ENCODE results near the gene ROBO1. TPM values are rescaled to one million over a fixed set of nuclear protein-coding genes. Genes with fewer than 3 reads are reported as not detected.

ROBO1 gene
- total RNA-seq, 1 donor from 2014 or later = 78.0 TPM

GRCh38 chr3:78721771-78722543, 1045.8 kb downstream of the ROBO1 start:
- TF ChIP-seq CTCF (IDR thresholded peaks at IDR 0.05; ENCODE audit: unreplicated experiment) = no peak
- Mint-ChIP-seq H3K4me3 (ENCODE audit: low read depth) (no peak overlapping the region), H3K9me3 (ENCODE audit: low read depth) (no peaks in the 10 kb centered on the region), H3K4me1 (ENCODE audit: low read depth) (peaks cover 16% of the 10 kb centered on the region), H3K27ac (no peak overlapping the region), H3K36me3 (ENCODE audit: insufficient read depth) (peaks cover 5% of the 10 kb centered on the region), H3K27me3 (no peaks in the 10 kb centered on the region)
- DNase-seq (ENCODE audit: low spot score, unreplicated experiment) = no peak

GRCh38 chr3:78718707-78719106, 1049.1 kb downstream of the ROBO1 start:
- Mint-ChIP-seq H3K9me3 (ENCODE audit: low read depth) (peaks cover 5% of the 10 kb centered on the region), H3K27me3 (no peaks in the 10 kb centered on the region), H3K4me3 (ENCODE audit: low read depth) (no peak overlapping the region), H3K27ac (no peak overlapping the region), H3K4me1 (ENCODE audit: low read depth) (peaks cover 5% of the 10 kb centered on the region), H3K36me3 (ENCODE audit: insufficient read depth) (peaks cover 14% of the 10 kb centered on the region)
- DNase-seq (ENCODE audit: low spot score, unreplicated experiment) = no peak
- no peak for TF ChIP-seq CTCF (IDR thresholded peaks at IDR 0.05; ENCODE audit: unreplicated experiment)

DNA sequence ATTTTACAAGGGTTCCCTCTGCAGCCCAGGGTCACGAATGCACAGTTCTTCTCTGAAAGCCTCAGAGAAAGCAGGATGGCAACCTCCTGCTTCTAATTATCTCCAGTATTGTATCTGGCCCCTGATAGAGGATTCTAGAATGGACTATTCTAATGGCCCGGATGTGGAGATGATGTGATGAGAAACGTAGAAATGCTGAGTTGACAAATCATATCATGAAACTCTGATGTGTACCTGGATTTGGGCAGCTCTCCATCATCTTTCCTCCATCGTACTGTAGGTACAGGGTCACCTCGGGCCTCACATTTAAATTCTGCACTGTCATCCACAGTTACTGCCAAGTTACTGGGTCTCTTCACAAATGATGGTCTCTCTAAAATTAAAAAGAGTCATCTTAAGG, 1050.8 kb downstream of the ROBO1 start:
- TF ChIP-seq CTCF (IDR thresholded peaks at IDR 0.05; ENCODE audit: unreplicated experiment) = no peak
- H3K27ac Mint-ChIP-seq = no peak overlapping the region
- peaks cover 4% of the 10 kb centered on the region for H3K4me1 Mint-ChIP-seq (ENCODE audit: low read depth)
- DNase-seq (ENCODE audit: low spot score, unreplicated experiment) = no peak
- peaks cover 16% of the 10 kb centered on the region for H3K36me3 Mint-ChIP-seq (ENCODE audit: insufficient read depth)
- no peaks in the 10 kb centered on the region for H3K27me3 Mint-ChIP-seq
- H3K9me3 Mint-ChIP-seq (ENCODE audit: low read depth) = peaks cover 5% of the 10 kb centered on the region
- H3K4me3 Mint-ChIP-seq (ENCODE audit: low read depth) = no peak overlapping the region

GRCh38 chr3:78712941-78713340, 1054.9 kb downstream of the ROBO1 start:
- H3K4me1 Mint-ChIP-seq (ENCODE audit: low read depth) = peaks cover 1% of the 10 kb centered on the region
- H3K9me3 Mint-ChIP-seq (ENCODE audit: low read depth) = peaks cover 5% of the 10 kb centered on the region
- TF ChIP-seq CTCF (IDR thresholded peaks at IDR 0.05; ENCODE audit: unreplicated experiment) = no peak
- H3K4me3 Mint-ChIP-seq (ENCODE audit: low read depth) = no peak overlapping the region
- H3K27ac Mint-ChIP-seq = no peak overlapping the region
- DNase-seq (ENCODE audit: low spot score, unreplicated experiment) = no peak
- H3K36me3 Mint-ChIP-seq (ENCODE audit: insufficient read depth) = peaks cover 16% of the 10 kb centered on the region
- no peaks in the 10 kb centered on the region for H3K27me3 Mint-ChIP-seq

- Mint-ChIP-seq H3K27me3 (no peaks in the 10 kb centered on the region), H3K27ac (no peak overlapping the region)
- TF ChIP-seq CTCF (IDR thresholded peaks at IDR 0.05; ENCODE audit: unreplicated experiment) = no peak
Observed at GRCh38 chr3:78712270-78712669, 1055.5 kb downstream of the ROBO1 start.

More at GRCh38 chr3:78712270-78712669, 1055.5 kb downstream of the ROBO1 start:
- Mint-ChIP-seq H3K36me3 (ENCODE audit: insufficient read depth) (peaks cover 14% of the 10 kb centered on the region), H3K4me3 (ENCODE audit: low read depth) (no peak overlapping the region), H3K9me3 (ENCODE audit: low read depth) (peaks cover 5% of the 10 kb centered on the region), H3K4me1 (ENCODE audit: low read depth) (peaks cover 1% of the 10 kb centered on the region)
- DNase-seq (ENCODE audit: low spot score, unreplicated experiment) = no peak
